Raji (cell line): ENCODE data around the gene C1QTNF1.

ENCODE experiments used
- POLR2A ChIP-seq: IDR thresholded peaks from 2 replicates; pipeline ENCODE4 v1.6.1; 2011; ENCODE audit warnings: low read depth, low read length, control low read depth; ENCODE audit not compliant: insufficient read depth

The C1QTNF1 gene

GRCh38 chr17:79080761-79081290, 56.9 kb downstream of the C1QTNF1 start:
- no peak for TF ChIP-seq POLR2A

GRCh38 chr17:79081571-79082276, 57.8 kb downstream of the C1QTNF1 start:
- no peak for TF ChIP-seq POLR2A

GRCh38 chr17:79082311-79083190, 58.6 kb downstream of the C1QTNF1 start:
- TF ChIP-seq POLR2A: no peak

GRCh38 chr17:79083191-79083971, 59.4 kb downstream of the C1QTNF1 start:
- TF ChIP-seq POLR2A: no peak

- TF ChIP-seq POLR2A: no peak
Observed at GRCh38 chr17:79084291-79085153, 60.6 kb downstream of the C1QTNF1 start.

GRCh38 chr17:79085154-79085920, 61.4 kb downstream of the C1QTNF1 start:
- TF ChIP-seq POLR2A: no peak

- no peak for TF ChIP-seq POLR2A
Observed at GRCh38 chr17:79085921-79086551, 62.1 kb downstream of the C1QTNF1 start.

GRCh38 chr17:79086609-79087427, 62.8 kb downstream of the C1QTNF1 start:
- TF ChIP-seq POLR2A: no peak

- no peak for TF ChIP-seq POLR2A
Observed at GRCh38 chr17:79087428-79088143, 63.6 kb downstream of the C1QTNF1 start.

GRCh38 chr17:79088247-79088996, 64.5 kb downstream of the C1QTNF1 start:
- no peak for TF ChIP-seq POLR2A

- no peak for TF ChIP-seq POLR2A
Observed at GRCh38 chr17:79088997-79089328, 65.0 kb downstream of the C1QTNF1 start.
